GM18909 (cell line): ENCODE results near the gene OR14I1.

Source experiments
- ATAC-seq: cut with Tn5 transposase; IDR thresholded peaks from one replicate; pipeline ENCODE4 v1.9.1; 2021; ENCODE audit warnings: mild to moderate bottlenecking; ENCODE audit not compliant: unreplicated experiment, poor library complexity

Gene OR14I1

DNA sequence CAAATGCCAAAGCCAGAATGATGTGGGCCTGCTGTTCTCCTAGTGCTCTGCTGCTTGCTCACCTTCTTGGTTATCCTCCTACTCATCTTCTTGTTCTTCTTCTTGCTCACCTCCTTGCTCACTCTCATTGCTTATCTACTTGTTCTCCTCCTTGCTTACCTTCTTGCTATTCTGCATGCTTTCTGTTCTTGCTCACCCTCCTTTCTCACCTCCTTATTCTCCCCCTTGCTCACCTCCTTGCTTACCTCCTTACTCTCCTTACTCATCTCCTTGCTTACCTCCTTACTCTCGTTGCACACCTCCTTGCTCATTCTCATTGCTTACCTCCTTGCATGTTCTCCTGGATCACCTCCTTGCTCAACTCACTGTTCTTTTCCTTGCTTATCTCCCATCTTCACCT is at the start of gene OR14I1:
Gene OR14I1, minus strand, starts transcription at position 53 of the 400 bp plus-strand sequence.
- no peak for ATAC-seq

DNA sequence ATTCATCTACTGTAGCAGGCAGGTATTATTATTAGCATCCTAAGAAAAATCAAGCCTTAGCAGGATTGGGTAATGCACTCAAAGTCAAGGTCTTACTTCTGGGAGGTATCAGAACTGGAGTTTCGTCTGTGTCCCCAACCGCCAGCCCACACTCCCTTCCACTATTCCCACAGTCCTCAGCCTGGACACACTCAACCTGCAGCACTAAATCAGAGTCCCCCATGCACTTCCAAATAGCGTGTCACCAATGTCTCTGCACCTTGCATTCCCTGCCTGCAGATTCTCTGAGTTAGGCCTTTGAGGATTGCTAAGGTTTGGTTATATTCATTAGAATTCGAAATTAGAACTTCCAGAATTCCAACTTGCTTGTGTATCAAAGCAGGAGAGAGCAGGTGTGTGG is 49.1 kb upstream of the OR14I1 start:
- no peak for ATAC-seq

DNA sequence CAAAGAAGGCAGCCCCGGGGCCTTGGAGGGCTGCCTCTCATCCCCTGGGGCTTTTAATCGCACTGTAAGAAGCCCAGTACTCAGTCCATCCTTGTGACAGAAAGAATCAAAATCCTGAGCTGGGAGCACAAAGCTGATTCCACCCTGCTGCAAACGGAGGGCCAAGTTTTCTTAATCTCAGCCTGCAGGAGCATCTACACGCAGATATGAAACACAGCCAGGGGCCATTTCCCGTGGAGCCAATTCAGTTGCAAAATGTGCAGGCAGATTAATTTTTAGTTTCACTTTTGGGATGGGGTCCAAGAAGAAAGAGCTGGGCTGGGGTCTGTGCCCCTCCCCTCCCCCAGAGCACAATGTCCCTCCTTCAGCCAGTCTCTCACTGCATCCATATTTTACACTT is 48.6 kb upstream of the OR14I1 start:
- no peak for ATAC-seq

DNA sequence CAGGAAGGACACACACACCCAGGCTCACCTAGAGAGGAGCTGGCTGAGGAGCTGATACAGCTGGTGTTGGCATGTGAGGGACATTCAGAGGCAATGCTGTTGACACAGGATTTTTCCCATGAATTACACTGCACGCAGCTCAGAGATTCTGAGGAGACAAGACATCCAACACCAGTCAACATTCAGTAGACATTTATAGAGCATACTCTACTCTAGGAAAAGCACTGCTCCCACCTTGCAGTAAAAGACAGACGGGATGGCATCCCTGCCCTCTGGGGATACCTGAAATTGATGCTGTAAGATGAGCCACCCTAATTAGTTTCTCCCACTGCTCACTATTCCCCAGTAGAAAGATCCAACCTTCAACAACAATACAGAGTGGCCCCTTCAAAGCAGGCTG is 47.9 kb upstream of the OR14I1 start:
- ATAC-seq = no peak

DNA sequence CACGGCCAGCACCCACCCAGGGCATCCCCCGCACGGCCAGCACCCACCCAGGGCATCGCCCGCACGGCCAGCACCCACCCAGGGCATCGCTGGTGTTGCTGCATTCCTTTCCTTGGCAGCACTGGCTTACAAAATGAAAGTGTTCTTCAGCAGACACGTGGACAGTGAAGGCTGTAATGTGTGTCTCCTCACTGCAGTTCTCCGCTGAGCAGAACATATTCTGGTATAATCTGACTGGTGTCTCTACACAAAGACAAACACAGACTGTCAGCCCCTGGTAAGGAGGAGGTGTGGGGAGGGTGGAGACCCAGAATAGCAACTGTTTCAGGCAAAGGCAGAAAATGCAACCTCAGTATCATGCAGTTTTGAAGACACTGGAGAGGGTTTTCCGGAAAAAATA is 45.6 kb upstream of the OR14I1 start:
- ATAC-seq = no peak

DNA sequence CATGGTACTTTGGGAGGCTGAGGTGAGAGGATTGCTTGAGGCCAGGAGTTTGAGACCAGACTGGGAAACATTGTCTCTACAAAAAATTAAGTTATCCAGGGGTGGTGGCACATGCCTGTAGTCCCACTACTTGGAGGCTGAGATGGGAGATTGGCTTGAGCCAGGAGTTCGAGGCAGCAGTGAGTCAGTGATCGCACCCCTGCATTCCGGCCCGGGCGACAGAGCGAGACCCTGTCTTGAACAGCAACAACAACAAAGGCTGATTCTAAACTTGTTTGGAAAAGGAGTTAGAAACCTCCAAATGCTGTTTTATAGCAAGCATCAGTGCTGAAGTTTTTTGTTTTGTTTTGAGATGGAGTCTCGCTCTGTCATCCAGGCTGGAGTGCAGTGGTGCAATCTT is 38.3 kb upstream of the OR14I1 start:
- no peak for ATAC-seq

DNA sequence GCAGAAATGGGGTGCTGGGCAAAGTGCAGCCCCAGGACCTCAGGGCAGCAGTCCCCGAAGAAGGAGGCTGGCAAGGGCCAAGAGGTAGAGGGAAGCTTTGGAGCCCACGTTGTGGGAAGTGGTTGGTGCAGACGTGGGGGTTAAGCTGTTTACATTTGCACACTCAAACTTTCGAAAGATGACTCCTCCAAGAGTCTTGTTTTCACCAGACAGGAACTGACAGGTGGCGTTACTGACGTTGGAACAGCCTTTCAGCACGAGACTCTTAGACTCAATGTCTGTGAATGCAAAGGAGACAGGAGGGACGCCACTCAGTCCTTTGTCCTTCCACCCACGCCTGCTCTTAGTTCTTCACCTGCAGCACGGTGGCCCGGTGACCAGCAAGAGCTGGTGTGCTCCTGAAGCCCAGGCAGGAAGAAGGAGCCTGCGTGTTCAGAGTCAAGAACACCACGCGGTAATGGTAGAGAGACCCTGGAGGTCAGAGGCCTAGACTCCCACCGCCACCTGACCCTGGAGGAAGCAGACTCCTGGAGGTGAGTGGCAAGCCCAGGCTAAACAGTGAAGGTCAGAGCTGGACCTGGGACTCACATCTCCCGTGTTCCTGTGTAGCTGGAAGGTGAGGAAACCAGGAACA is 37.1 kb upstream of the OR14I1 start:
- ATAC-seq = no peak

DNA sequence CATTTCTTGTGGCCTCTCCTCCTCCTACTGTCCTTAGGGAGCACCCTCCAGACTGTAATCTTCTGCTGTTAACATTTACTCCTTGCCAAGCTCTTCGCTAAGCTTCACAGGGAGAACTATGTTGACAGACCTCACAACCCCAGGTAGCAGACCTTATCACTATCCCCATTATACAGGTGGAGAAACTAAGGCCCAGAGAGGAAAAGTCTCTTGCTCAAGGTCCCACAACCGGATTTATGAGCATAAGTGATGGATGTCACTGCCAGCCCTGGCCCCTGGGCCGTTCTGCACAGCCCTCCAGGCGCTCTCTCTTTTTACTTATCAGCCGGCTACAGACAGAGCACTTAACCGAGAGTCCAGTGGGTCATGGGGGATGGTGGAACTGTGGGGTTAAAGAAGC is 34.9 kb upstream of the OR14I1 start:
- no peak for ATAC-seq

DNA sequence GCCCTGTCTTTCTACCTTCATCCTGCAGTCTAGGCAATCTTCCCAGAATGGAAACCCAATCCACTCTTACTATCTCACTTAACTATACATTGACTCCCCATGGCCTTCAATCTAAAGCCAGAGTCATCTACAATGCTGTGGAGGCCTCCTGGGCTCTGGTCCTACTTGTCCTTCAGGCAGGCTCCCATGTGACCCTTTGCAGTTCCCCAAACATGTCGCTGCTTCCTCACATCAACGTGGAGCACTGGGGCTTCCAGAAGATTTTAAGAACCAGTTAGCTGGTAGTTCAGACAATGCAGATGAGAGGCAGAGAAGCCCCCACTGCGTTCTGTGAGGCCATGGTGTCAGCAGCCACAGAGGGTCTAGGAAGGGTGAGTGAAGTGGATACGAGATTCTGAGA is 34.4 kb upstream of the OR14I1 start:
- ATAC-seq = no peak

DNA sequence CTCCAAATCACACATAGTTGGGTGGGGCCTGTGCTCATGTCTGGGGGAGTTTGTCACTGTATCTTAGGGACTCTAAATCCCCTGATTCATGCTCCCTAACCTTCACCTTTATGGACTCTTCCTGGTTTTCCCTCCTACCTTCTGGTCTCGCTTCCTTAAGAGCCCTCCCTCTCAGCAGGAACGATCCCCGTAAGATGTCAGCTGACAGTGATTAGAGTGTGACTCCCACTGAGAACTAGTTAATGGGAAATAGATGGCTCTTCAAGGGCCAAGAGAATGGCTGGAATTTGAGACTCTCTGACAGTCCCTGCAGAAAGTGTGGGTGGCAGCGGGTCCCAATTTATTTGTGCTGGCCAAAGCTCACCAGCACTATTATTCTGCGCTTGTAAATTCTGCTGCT is 31.0 kb upstream of the OR14I1 start:
- no peak for ATAC-seq

DNA sequence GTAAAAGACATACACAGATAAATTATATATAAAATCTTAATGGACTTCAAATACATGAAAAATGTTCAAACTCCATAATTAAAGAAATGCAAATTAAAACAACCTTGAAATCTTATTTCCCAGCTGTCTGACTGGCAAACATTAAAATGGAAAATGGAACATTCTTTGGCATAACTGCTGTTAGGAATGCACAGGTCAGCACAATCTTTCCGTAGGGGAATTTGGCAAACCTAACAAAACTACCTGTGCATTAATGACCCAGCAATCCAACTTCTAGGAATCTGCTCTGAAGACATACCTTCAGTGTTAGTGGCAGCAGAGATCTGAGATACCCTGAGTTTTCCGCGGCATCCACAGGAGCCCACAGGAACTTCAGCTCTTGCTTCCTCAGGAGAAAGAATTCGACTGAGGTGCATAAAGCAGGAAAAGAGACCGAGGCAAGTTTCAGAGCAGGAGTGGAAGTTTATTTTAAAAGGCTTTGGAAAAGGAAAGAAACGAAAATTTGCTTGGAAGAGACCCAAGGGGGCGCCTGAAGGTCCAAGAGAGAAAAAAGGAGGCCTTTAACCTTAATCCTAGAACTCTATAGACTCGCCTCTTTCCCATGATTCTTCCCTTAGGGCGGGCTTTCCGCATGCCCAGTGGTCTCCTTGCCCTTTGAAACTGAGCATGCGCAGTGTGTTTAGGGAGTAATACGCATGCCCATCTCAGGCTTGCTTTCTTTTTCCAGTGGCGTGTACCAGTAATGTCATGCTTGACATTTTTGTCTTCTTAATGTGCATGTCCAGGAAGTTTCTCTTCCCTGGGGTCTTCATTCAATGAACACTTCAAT is 28.2 kb upstream of the OR14I1 start:
- ATAC-seq = no peak

DNA sequence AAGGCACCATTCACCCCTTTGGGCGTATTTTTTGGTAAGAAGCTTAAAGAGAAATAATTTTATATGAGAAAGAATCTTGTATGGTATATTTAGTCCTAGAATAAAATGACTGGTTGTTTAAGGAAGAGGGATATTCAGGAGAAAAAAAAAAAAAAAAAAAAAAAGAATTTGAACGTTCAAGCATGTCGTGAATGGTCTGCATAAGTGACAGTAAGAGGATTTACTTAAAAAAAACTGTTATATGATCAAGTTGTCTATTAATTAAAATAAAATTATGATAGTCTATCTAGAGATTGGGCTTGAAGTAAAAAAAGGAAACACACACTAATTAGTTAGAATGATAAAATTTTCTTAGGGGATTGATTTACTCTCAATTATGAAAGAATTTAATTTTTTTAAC is 11.7 kb upstream of the OR14I1 start:
- ATAC-seq = no peak

DNA sequence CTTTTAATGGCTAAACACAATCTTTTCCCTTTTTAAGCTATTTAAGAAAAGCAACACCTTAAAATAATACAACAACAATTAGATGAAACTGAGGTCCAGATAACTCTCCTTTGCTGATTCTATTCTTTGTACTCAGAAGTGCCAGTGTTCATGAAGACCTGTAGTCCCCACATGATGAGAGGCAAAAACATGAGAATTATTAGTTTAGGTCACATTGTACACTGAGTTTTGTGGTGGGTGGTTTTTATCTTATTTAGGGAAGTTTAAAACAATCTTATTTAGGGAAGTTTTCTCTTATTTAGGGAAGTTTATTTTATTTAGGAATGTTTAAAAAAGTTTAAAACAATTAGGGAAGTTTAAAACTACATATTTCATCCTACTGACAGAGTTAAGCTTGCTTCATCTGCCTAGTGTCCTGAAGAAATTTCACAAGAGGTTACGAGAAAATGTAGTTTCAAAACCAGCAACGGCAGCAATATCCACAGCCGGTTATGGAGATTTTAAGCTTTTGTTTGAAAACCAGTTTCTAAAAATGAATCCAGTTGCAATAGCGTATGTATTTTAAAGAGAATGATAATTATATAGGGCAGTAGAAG is 7.8 kb upstream of the OR14I1 start:
- ATAC-seq = no peak

DNA sequence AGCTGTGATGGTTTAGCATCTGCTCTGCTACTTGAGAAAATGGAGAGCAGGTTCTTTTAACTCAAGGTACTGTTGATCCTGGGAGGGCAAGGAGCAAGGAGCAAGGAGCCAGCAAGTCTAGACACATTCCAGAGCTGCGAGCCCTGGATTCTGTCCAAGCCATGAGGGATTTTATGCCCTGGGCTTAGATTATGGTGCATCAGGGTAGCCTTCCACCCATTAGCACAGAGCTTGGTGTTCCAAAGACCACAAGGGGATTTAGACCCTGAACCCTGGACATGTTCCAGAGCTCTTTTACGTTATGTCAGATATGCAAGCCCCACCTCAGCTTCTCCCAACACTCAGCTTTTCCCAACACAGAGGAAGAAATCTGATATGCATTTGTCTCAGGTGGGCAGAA is 2.0 kb upstream of the OR14I1 start:
- ATAC-seq = no peak

DNA sequence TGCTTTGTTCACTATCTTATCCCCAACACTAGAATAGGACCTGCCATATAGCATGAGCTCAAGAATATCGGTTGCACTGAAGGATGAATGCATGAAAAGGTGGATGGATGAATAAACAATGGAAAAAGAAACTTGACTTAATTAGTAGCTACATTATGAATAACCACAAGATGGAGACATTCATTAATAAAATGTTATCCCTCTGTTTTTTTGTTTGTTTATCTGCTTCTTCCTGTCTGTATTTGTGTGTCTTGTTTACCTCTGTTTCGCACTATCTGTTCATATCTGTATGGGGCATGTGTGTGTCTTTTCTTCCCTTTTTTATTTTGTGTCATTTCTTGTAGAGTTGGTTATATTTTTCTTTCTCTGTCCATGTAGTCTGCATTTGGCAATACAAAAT is 1.1 kb upstream of the OR14I1 start:
- no peak for ATAC-seq

DNA sequence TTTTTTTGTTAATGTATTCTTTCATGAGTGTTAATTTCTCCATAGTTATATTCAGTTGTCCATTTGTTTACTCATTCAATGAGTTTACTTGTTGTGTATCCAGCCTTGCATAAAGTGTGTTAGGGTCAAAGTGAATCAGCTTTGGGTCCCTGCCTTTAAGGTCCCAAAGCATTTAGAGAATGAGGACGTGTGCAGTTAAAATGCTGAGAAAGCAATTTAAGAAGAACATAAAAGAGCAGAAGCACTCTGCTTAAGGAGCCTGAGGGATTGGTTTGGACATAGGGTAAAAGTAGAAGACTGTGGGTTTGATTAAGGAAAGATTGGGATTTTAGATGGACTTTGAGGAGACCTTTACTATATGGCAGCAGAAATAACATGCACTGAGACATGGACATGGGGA is 3.5 kb downstream of the OR14I1 start:
- ATAC-seq = no peak

DNA sequence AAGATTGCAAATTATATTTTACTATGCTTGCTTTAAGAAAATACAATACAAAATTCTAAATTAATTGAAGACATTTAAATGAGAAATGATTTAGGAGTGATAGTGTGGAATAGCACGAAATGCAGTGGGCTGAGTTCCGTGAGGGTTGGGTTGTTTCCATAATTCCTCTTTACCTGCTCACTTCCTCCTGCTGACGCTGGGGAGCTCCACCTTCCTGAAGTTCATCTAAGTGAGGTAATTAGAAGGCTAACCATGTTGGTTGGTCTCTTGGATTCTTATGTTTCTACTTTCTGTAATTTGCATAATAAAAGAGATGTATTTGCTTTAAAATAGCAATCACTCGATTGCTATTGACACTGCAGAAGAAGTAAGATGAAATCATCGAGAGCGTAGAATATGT is 4.7 kb downstream of the OR14I1 start:
- ATAC-seq = no peak

DNA sequence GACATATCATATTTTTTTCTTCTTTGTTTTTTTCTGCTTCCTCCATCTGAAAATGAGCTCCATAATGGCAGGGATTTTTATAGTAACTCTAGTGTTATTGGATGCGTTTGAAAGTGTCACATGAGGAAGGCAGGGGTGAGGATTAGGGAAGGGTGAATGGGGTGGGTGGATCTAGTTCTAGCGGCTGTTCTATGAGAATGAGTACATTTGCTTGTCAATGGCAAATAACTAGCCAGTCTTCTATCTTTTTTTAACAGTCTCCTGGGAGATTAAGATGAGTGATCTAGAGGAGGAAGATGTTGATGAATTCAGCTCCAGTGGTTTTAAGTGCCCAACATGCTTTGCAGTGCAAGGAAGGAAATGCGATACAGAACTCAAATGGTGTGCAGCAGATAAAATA is 5.8 kb downstream of the OR14I1 start:
- no peak for ATAC-seq

DNA sequence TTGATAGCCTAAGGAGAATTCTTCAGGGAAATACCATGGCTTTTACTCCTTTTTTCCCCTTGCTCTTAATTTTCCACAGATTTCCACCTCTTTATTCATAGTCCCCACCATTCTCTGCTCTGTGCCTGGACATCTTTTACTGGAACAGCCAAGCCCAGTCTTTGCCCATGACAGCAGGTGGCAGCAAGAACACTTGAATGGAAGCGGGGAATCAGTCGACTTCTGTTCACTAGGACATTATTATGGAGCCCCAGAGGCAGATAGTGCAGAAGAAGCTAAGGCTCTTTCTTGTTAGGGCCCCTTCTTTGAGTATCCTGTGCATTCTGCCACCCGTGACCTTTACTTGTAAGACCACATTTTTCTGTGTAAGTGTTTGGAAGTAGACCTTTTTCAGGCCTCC is 6.3 kb downstream of the OR14I1 start:
- no peak for ATAC-seq

DNA sequence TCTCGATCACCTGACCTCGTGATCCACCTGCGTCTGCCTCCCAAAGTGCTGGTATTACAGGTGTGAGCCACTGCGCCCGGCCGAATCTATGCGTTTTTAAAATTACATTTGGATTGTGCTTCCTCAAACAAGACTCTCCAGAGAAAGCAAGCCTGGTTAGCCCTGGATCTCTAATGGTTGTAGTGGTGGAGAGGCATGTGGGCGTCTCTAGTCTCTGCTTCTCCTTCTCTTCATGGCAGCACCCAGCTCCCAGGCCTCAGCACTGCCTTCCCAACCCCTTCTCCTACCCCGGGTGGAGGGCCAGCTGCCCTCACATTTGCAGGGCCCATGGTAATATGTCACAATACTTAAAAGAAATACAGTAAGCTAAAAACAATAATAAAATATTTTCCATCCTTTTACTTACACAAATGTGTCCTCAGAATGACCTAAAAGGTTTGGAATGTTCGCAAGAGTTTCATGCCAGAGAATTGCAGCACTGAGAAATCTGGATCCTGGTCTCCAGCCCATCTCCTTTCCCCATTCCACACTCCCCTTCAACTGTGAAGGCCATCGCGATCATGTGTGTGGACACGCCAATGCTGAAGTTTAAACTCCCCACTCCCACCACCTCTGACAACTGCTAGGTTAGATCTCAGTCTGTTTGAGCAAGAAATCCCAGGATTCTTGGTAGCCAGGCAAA is 7.0 kb downstream of the OR14I1 start:
- no peak for ATAC-seq

DNA sequence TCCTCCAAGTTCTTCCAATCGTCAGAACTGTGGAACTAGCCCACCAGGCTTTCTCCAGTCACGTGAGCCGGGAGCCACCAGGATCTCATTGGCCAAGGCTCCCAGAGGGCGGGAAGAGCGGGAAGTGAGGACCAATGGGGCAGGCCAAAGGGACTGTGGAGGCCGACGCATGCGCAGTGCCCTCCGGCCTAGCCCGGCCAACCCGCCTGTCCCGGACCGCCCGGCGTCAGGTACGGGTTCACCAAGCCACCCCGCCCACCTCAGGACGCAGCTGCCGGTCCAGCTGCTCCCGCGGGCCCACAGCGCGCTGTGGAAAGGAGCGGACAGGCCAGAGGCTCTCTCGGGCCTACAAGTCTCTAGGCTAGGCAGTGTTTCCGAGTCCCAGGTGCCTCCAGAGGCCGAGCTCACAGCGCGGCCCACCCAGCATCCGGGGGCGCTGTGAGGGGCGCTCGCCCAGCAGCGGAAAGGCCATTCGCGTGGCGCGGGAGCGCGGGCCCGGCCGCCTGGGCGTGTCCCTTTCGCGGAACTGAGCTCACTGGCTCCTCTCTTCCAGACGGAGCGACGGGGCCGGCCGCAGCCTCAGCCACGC is 10.9 kb downstream of the OR14I1 start:
- ATAC-seq = no peak
